Measurements from ENCODE around the gene C1QA. TPM values are rescaled to one million over a fixed set of nuclear protein-coding genes. Genes with fewer than 3 reads are reported as not detected.

C1QA gene
- total RNA-seq, 2 experiments from 2014 or later = not detected

GRCh38 chr1:22600817-22601605, 35.4 kb upstream of the C1QA start:
- Mint-ChIP-seq H3K4me1 (ENCODE audit: low read depth) (no peaks in the 10 kb centered on the region), H3K27ac (no peak overlapping the region), H3K36me3 (no peaks in the 10 kb centered on the region), H3K4me3 (no peak overlapping the region), H3K27me3 (peaks cover 7% of the 10 kb centered on the region), H3K9me3 (no peaks in the 10 kb centered on the region)
- CTCF ChIA-PET = no interaction called here
- intact Hi-C loops (cut with micrococcal nuclease) = no loop called here
- DNase-seq = no peak
- POLR2A ChIA-PET = no interaction called here

GRCh38 chr1:22601610-22602009, 34.8 kb upstream of the C1QA start:
- Mint-ChIP-seq H3K4me3 (no peak overlapping the region), H3K27me3 (peaks cover 6% of the 10 kb centered on the region)
- CTCF ChIA-PET = no interaction called here

GRCh38 chr1:22602060-22602740, 34.2 kb upstream of the C1QA start:
- no peak overlapping the region for H3K27ac Mint-ChIP-seq
- intact Hi-C loops (cut with micrococcal nuclease) = no loop called here
- ChIA-PET CTCF (no interaction called here), POLR2A (no interaction called here)
- no peak for DNase-seq
- no peaks in the 10 kb centered on the region for H3K36me3 Mint-ChIP-seq
- H3K27me3 Mint-ChIP-seq = peaks cover 6% of the 10 kb centered on the region
- no peaks in the 10 kb centered on the region for H3K4me1 Mint-ChIP-seq (ENCODE audit: low read depth)
- no peaks in the 10 kb centered on the region for H3K9me3 Mint-ChIP-seq
- H3K4me3 Mint-ChIP-seq = no peak overlapping the region

More at GRCh38 chr1:22601610-22602009, 34.8 kb upstream of the C1QA start:
- H3K36me3 Mint-ChIP-seq = no peaks in the 10 kb centered on the region
- POLR2A ChIA-PET = no interaction called here
- no peak for DNase-seq
- H3K4me1 Mint-ChIP-seq (ENCODE audit: low read depth) = no peaks in the 10 kb centered on the region
- intact Hi-C loops (cut with micrococcal nuclease) = no loop called here
- no peak overlapping the region for H3K27ac Mint-ChIP-seq
- no peaks in the 10 kb centered on the region for H3K9me3 Mint-ChIP-seq

DNA sequence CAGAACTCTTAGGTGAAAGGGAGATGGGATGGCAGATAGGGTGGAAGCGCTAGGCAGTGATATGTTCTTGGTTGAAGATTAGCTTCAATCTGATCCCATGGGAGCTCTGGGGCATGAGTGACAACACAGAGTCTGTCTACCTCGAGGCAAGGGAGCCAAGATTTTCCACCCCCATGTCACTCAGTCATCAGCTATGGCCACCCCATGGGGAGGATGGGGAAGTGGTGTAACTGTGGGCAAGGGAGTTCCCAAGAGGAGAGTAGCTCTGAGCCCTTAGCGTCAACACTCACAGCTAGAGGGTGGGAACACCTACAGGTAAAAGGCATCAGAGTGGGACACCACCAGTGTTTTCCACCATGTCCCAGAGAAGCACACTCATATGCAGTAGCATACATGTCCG, 30.3 kb upstream of the C1QA start:
- no peak for DNase-seq
- POLR2A ChIA-PET = no interaction called here
- CTCF ChIA-PET = no interaction called here
- Mint-ChIP-seq H3K4me1 (ENCODE audit: low read depth) (no peaks in the 10 kb centered on the region), H3K4me3 (no peak overlapping the region), H3K27ac (no peak overlapping the region), H3K9me3 (no peaks in the 10 kb centered on the region), H3K27me3 (peaks cover 16% of the 10 kb centered on the region), H3K36me3 (no peaks in the 10 kb centered on the region)
- intact Hi-C loops (cut with micrococcal nuclease) = no loop called here

DNA sequence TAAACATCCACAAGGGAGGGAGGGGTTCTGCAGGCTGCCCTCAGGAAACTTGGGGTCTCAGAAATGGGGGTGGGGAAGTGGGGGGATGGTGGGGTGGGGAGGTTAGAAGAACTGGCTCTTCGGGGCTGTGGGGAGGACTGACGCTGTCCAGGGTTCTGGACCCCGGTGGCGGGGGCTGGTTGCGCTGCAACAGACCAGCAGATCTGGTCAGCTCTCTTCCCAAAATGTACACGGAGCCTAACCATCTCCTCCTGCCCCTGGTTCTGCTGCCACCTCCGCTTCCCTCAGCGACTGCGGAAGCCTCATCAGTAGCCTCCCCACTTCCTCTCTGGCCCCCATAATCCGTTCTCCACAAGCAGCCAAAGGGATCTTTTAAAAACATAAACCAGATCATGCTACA, 29.3 kb upstream of the C1QA start:
- CTCF ChIA-PET = no interaction called here
- POLR2A ChIA-PET = no interaction called here
- no peak overlapping the region for H3K27ac Mint-ChIP-seq

DNA sequence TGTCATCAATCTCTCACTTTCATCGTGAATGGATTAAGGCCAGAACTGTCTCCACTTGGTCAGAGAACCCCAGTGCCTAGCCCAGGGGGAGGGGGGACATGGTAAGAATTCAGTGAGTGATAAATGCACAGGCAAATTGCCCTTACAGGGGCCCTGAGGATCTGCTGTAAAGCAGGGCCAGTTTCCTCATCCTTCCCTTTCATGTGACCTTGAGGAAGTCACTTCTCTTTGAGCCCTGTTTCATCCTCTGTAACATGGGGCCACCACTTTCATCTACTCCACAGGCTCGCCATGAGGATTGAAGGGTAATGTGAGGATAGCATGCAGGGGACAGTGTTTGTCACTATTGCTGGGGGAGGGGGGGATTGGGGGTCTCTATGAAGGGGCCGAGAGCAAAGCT, 28.1 kb upstream of the C1QA start:
- H3K36me3 Mint-ChIP-seq = no peaks in the 10 kb centered on the region
- no peak for DNase-seq
- peaks cover 27% of the 10 kb centered on the region for H3K27me3 Mint-ChIP-seq
- H3K4me1 Mint-ChIP-seq (ENCODE audit: low read depth) = no peaks in the 10 kb centered on the region
- intact Hi-C loops (cut with micrococcal nuclease) = no loop called here
- CTCF ChIA-PET = no interaction called here
- no peak overlapping the region for H3K4me3 Mint-ChIP-seq
- POLR2A ChIA-PET = no interaction called here
- no peak overlapping the region for H3K27ac Mint-ChIP-seq
- H3K9me3 Mint-ChIP-seq = no peaks in the 10 kb centered on the region

More for the DNA sequence above, 29.3 kb upstream of the C1QA start:
- intact Hi-C loops (cut with micrococcal nuclease) = no loop called here
- no peak for DNase-seq
- H3K4me3 Mint-ChIP-seq = no peak overlapping the region
- peaks cover 19% of the 10 kb centered on the region for H3K27me3 Mint-ChIP-seq
- H3K4me1 Mint-ChIP-seq (ENCODE audit: low read depth) = no peaks in the 10 kb centered on the region
- no peaks in the 10 kb centered on the region for H3K36me3 Mint-ChIP-seq
- no peaks in the 10 kb centered on the region for H3K9me3 Mint-ChIP-seq

DNA sequence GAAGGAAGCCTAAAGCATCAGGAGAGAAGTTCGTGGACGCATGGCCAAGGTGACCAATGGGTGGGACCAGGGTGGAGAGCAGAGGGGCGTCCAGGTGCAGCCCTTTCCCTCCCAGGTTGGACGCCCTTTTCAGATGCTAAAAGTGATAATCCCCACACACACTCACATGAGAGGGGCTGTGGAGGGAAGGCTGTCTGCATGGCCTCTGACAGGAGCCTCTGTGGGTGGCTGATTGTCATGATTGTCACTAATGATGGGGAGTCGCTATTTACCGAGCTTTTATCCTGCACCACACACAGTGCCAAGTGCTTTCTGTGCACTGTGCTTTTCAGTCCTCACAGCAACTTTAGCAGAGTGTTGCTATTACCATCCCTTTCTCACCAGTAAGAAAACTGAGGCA, 27.1 kb upstream of the C1QA start:
- Mint-ChIP-seq H3K4me3 (no peak overlapping the region), H3K27ac (no peak overlapping the region), H3K27me3 (peaks cover 27% of the 10 kb centered on the region), H3K4me1 (ENCODE audit: low read depth) (no peaks in the 10 kb centered on the region), H3K9me3 (no peaks in the 10 kb centered on the region), H3K36me3 (no peaks in the 10 kb centered on the region)
- no peak for DNase-seq
- intact Hi-C loops (cut with micrococcal nuclease) = no loop called here
- POLR2A ChIA-PET = no interaction called here
- CTCF ChIA-PET = no interaction called here

GRCh38 chr1:22611530-22611947, 24.9 kb upstream of the C1QA start:
- DNase-seq = peak; percentile 36
- H3K27me3 Mint-ChIP-seq = peaks cover 28% of the 10 kb centered on the region
- CTCF ChIA-PET = no interaction called here
- POLR2A ChIA-PET = no interaction called here
- intact Hi-C loops (cut with micrococcal nuclease) = no loop called here
- H3K4me3 Mint-ChIP-seq = no peak overlapping the region
- no peaks in the 10 kb centered on the region for H3K4me1 Mint-ChIP-seq (ENCODE audit: low read depth)
- no peaks in the 10 kb centered on the region for H3K36me3 Mint-ChIP-seq
- no peaks in the 10 kb centered on the region for H3K9me3 Mint-ChIP-seq
- no peak overlapping the region for H3K27ac Mint-ChIP-seq

DNA sequence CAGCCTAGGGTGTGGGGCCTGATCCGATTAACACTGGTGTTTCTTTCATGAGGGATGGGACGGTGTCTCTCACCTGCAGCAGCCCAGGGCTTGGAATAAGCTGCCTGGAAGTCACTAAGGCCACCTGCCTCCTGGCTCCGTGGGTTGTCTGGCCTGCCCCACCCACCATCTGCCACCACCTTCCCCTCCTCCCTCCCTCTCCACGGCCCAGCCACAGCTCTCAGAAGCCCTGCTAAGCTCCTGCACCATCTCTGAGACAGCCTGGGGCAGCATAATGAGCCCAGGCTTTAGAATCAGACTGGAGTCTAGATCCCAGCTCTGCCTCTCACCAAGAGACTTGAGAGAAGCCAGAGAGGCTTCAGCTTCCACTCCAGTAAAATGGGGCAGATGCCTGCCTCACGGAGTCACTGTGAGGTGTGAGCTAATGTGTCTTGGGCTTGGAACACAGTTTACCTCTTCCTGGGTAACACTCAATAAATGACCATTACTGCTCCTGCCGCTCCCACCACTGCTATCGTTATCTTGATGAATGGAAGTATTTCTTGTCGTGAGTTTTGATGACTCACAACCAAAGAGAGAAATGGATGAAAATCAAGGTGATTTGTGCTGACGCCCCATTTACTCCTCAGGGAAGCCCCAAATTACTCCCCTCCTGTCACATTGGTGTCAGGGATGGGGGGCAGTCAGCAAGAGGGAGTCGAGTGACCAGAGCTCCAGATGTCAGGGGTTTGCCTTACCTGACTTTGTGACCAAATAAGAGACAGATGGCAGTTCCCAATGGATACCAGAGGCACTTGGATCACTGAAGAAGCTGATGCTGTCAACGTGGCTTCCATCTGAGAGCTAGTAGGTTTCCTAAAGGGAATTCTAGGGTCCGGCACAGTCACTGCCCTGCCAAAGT, 23.5 kb upstream of the C1QA start:
- ChIA-PET CTCF (no interaction called here), POLR2A (no interaction called here)
- intact Hi-C loops (cut with micrococcal nuclease) = no loop called here
- H3K9me3 Mint-ChIP-seq = no peaks in the 10 kb centered on the region
- H3K36me3 Mint-ChIP-seq = no peaks in the 10 kb centered on the region
- no peaks in the 10 kb centered on the region for H3K4me1 Mint-ChIP-seq (ENCODE audit: low read depth)
- H3K27ac Mint-ChIP-seq = no peak overlapping the region
- peaks cover 37% of the 10 kb centered on the region for H3K27me3 Mint-ChIP-seq
- no peak overlapping the region for H3K4me3 Mint-ChIP-seq
- DNase-seq = no peak

- Mint-ChIP-seq H3K27me3 (peaks cover 37% of the 10 kb centered on the region), H3K4me3 (no peak overlapping the region), H3K9me3 (no peaks in the 10 kb centered on the region), H3K27ac (no peak overlapping the region), H3K36me3 (no peaks in the 10 kb centered on the region), H3K4me1 (ENCODE audit: low read depth) (no peaks in the 10 kb centered on the region)
- ChIA-PET POLR2A (no interaction called here), CTCF (no interaction called here)
- DNase-seq = no peak
- intact Hi-C loops (cut with micrococcal nuclease) = no loop called here
These were observed 22.9 kb upstream of the C1QA start for GRCh38 chr1:22613572-22613918.

DNA sequence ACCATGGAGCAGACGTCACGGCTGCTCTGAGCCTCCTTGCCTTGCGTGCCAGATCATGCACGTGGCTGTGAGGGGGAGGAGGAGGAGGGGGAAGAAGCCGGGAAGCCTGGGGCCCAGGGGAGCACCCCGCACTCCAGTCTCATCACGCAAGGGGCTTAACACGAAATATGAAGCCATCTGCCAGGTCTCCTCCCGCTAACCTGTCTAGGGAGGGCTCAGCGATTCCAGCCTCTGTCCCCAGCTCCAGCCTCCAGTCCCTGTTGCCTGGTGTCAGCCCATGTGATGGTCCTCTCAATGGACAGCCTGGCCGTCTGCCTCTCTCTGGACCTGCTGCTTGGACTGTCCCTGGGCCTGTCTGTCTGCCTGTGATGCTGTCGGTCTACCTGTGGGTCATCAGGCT, 22.5 kb upstream of the C1QA start:
- no peak for DNase-seq
- Mint-ChIP-seq H3K27me3 (peaks cover 37% of the 10 kb centered on the region), H3K36me3 (no peaks in the 10 kb centered on the region), H3K4me1 (ENCODE audit: low read depth) (no peaks in the 10 kb centered on the region), H3K9me3 (no peaks in the 10 kb centered on the region), H3K4me3 (no peak overlapping the region), H3K27ac (no peak overlapping the region)
- ChIA-PET POLR2A (no interaction called here), CTCF (no interaction called here)
- intact Hi-C loops (cut with micrococcal nuclease) = no loop called here

GRCh38 chr1:22615886-22616285, 20.5 kb upstream of the C1QA start:
- POLR2A ChIA-PET = no interaction called here
- DNase-seq = no peak
- intact Hi-C loops (cut with micrococcal nuclease) = no loop called here
- no peaks in the 10 kb centered on the region for H3K4me1 Mint-ChIP-seq (ENCODE audit: low read depth)
- H3K27ac Mint-ChIP-seq = no peak overlapping the region
- peaks cover 39% of the 10 kb centered on the region for H3K27me3 Mint-ChIP-seq
- H3K4me3 Mint-ChIP-seq = no peak overlapping the region
- no peaks in the 10 kb centered on the region for H3K36me3 Mint-ChIP-seq
- H3K9me3 Mint-ChIP-seq = no peaks in the 10 kb centered on the region
- CTCF ChIA-PET = interaction anchor here (0.7 kb wide), 1 partner anchor 26 kb away, joined by 3 read pairs; no protein-coding TSS in a partner anchor
